ENCODE data around the gene SULF2.

DNA sequence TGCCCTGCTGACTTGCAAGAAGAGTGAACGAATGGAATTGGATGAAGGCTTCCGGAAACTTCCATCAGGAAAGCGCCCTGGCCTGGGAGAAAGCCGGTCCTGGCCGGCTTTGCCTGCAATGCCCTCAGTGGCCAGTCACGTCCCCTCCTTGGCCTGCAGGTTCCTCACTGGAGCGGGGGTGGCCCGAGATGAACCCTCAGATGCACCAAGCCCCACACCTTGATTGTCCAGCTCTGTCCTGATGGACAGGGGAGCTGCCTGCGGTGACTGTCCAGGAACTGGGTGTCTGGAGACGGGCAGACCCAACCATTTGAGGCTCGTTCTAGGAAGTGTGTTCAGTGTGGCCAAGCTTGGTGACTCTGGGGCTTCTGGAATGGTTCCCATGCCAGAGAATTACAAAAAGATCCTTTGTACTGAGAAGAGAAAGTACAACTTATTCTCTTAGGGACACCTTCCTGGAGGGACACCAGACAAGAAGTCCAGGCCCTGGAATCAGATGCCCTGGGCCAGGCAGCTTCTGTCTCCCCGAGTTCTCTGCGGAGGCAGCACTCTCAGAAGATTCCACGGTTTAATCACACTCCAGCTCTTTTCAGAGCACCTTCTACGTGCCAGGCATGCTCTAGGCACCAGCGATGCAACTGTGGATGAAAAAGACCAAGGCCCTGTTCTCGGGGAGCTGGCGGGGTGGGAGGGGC, 17.1 kb upstream of the SULF2 start:
- TF ChIP-seq CTCF (IDR thresholded peaks at IDR 0.05) (no peak), POLR2A (IDR thresholded peaks at IDR 0.05) (no peak), POLR2AphosphoS5 (IDR thresholded peaks at IDR 0.05) (no peak)
